ENCODE measurements around the gene LGALS9C.
"Not testable (repeated sequence)": the region's sequence is repeated elsewhere in the genome, so short reads cannot be mapped to it uniquely, and the experiment has no call there.

LGALS9C gene

DNA sequence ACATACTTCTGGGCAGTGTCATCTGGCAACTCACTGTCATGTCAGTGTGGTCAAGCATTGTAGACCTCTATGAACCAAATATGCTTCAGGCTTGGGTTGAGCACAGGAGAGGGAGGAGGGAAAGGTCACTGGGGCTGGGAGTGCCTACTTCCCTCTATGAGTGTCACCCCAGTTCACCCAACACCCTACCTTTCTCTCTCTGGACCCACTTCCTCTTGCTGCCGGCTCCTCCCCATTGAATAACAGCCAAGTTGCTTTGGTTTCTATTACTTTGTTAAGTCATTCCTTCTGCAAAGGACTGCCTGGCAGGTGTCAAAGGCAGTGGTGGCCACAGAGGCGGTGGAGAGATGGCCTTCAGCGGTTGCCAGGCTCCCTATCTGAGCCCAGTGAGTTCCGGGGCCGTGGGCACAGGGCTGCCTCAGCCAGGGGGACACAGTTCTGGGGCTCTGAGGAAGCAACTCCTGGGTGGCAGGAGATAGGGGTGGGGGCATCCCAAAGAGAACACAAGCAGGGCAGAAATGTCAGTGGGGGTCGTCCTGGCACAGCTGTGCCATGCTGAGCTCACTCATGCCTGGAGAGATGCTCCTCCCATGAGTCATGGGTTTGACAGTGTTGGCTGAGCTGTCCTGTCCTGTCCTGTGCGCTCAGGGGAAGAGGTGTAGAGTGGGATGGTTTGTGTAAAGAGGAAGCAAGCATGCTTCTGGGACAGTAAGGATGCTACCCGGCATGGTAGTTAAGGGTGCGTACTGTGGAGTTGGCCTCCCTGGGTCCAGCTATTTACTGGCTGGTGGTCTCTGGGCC, at the start of gene LGALS9C:
Gene LGALS9C (plus strand): TSS at position 282 of the 801 bp plus-strand sequence. CDS start 66 bp downstream, at position 348.
- H3K9me3 ChIP-seq (ENCODE audit: insufficient read depth, low read depth, low read length); H3K9ac ChIP-seq (ENCODE audit: low read depth, low read length); H3K36me3 ChIP-seq (ENCODE audit: insufficient read depth, low read depth, low read length); H3K4me1 ChIP-seq (ENCODE audit: insufficient read depth, low read length); H3K4me3 ChIP-seq (ENCODE audit: low read length); H3K27ac ChIP-seq (ENCODE audit: low read length); H3K27me3 ChIP-seq (ENCODE audit: insufficient read depth, low read length): not testable (repeated sequence)

GRCh38 chr17:18432206-18432605, 44.4 kb upstream of the LGALS9C start:
- H3K27ac ChIP-seq (ENCODE audit: low read length); H3K36me3 ChIP-seq (ENCODE audit: insufficient read depth, low read depth, low read length): not testable (repeated sequence)

DNA sequence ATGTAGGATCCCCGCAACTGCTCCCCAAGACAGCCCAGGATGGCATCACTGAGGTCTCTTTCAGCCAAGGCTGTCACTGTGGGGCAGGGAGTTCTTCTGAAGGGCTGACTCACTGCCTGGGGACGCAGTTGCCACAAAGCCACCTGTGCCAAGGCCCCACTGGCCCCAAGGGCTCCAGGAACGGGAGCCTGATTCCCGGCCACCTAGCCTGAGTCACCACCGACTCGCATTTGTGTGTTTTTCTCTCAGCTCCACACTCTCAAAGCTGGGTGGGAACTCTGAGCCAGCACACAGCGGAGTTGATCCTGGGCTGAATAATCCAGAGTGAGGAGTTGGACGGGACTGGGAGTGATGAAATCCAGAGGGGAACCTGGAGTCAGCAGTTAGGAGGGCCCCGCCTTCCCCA, 37.1 kb upstream of the LGALS9C start:
- H3K27ac ChIP-seq (ENCODE audit: low read length); H3K9me3 ChIP-seq (ENCODE audit: insufficient read depth, low read depth, low read length); H3K9ac ChIP-seq (ENCODE audit: low read depth, low read length); H3K36me3 ChIP-seq (ENCODE audit: insufficient read depth, low read depth, low read length); H3K27me3 ChIP-seq (ENCODE audit: insufficient read depth, low read length); H3K4me3 ChIP-seq (ENCODE audit: low read length); H3K4me1 ChIP-seq (ENCODE audit: insufficient read depth, low read length): not testable (repeated sequence)

More at GRCh38 chr17:18432206-18432605, 44.4 kb upstream of the LGALS9C start:
- H3K4me3 ChIP-seq (ENCODE audit: low read length); H3K9ac ChIP-seq (ENCODE audit: low read depth, low read length); H3K4me1 ChIP-seq (ENCODE audit: insufficient read depth, low read length); H3K27me3 ChIP-seq (ENCODE audit: insufficient read depth, low read length); H3K9me3 ChIP-seq (ENCODE audit: insufficient read depth, low read depth, low read length): not testable (repeated sequence)

DNA sequence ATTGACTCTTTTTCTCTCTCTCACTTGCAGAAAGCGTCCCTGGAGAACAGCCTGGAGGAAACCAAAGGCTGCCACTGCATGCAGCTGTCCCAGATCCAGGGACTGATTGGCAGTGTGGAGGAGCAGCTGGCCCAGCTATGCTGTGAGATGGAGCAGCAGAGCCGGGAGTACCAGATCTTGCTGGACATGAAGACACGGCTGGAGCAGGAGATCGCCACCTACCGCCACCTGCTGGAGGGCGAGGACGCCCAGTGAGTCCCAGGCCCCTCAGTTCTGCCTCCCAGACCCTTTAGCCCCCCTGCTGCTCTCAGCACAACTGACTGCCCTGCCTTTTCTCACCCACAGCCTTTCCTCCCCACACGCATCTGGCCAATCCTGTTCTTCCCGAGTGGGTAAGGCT, 34.5 kb upstream of the LGALS9C start:
- not testable (repeated sequence) for H3K9ac ChIP-seq (ENCODE audit: low read depth, low read length); H3K27me3 ChIP-seq (ENCODE audit: insufficient read depth, low read length); H3K27ac ChIP-seq (ENCODE audit: low read length); H3K36me3 ChIP-seq (ENCODE audit: insufficient read depth, low read depth, low read length); H3K9me3 ChIP-seq (ENCODE audit: insufficient read depth, low read depth, low read length); H3K4me3 ChIP-seq (ENCODE audit: low read length); H3K4me1 ChIP-seq (ENCODE audit: insufficient read depth, low read length)

- H3K27me3 ChIP-seq (ENCODE audit: insufficient read depth, low read length); H3K27ac ChIP-seq (ENCODE audit: low read length); H3K9ac ChIP-seq (ENCODE audit: low read depth, low read length); H3K9me3 ChIP-seq (ENCODE audit: insufficient read depth, low read depth, low read length); H3K36me3 ChIP-seq (ENCODE audit: insufficient read depth, low read depth, low read length); H3K4me1 ChIP-seq (ENCODE audit: insufficient read depth, low read length); H3K4me3 ChIP-seq (ENCODE audit: low read length): not testable (repeated sequence)
These were observed 34.1 kb upstream of the LGALS9C start for GRCh38 chr17:18442532-18442931.

- not testable (repeated sequence) for H3K4me1 ChIP-seq (ENCODE audit: insufficient read depth, low read length); H3K36me3 ChIP-seq (ENCODE audit: insufficient read depth, low read depth, low read length); H3K9me3 ChIP-seq (ENCODE audit: insufficient read depth, low read depth, low read length); H3K27me3 ChIP-seq (ENCODE audit: insufficient read depth, low read length); H3K27ac ChIP-seq (ENCODE audit: low read length); H3K4me3 ChIP-seq (ENCODE audit: low read length); H3K9ac ChIP-seq (ENCODE audit: low read depth, low read length)
These were observed 28.9 kb upstream of the LGALS9C start for GRCh38 chr17:18447476-18448205.

DNA sequence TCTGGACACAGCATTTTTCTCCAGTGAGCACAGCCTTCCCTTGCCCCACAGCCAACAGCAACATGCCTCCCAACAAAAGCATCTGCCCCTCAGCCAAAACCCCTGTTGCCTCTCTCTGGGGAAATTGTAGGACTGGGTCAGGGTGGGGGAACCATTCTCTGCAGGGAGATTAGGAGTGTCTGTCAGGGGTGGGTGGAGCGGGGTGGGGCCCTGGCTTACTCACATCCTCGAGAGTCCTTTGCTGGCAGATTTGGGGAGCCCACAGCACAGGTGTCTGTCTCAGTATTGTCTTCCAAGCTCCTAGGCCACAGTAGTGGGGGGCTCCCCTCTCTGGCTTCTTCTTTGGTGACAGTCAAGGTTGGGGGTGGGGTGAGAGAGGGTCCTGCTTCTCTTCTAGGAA, 28.3 kb upstream of the LGALS9C start:
- H3K4me3 ChIP-seq (ENCODE audit: low read length); H3K9me3 ChIP-seq (ENCODE audit: insufficient read depth, low read depth, low read length); H3K27me3 ChIP-seq (ENCODE audit: insufficient read depth, low read length); H3K9ac ChIP-seq (ENCODE audit: low read depth, low read length); H3K27ac ChIP-seq (ENCODE audit: low read length); H3K36me3 ChIP-seq (ENCODE audit: insufficient read depth, low read depth, low read length); H3K4me1 ChIP-seq (ENCODE audit: insufficient read depth, low read length): not testable (repeated sequence)

DNA sequence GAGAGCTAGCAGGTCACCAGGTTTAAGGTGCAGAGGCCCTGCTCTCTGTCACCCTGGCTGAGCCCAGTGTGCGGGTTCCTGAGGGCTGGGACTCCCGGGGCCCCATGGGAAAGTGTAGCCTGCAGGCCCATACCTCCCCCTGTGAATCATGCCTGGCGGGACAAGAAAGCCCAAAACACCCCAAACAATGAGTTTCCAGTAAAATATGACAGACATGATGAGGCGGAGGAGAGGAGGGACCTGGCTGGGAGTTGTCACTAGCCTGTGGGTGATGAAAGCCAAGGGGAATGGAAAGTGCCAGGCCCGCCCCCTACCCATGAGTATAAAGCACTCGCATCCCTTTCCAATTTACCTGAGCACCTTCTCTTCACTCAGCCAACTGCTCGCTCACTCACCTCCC, 26.8 kb upstream of the LGALS9C start:
- H3K4me1 ChIP-seq (ENCODE audit: insufficient read depth, low read length); H3K4me3 ChIP-seq (ENCODE audit: low read length); H3K27ac ChIP-seq (ENCODE audit: low read length); H3K9me3 ChIP-seq (ENCODE audit: insufficient read depth, low read depth, low read length); H3K36me3 ChIP-seq (ENCODE audit: insufficient read depth, low read depth, low read length); H3K27me3 ChIP-seq (ENCODE audit: insufficient read depth, low read length); H3K9ac ChIP-seq (ENCODE audit: low read depth, low read length): not testable (repeated sequence)

GRCh38 chr17:18450998-18451397, 25.6 kb upstream of the LGALS9C start:
- not testable (repeated sequence) for H3K4me1 ChIP-seq (ENCODE audit: insufficient read depth, low read length); H3K36me3 ChIP-seq (ENCODE audit: insufficient read depth, low read depth, low read length); H3K9ac ChIP-seq (ENCODE audit: low read depth, low read length); H3K27me3 ChIP-seq (ENCODE audit: insufficient read depth, low read length); H3K9me3 ChIP-seq (ENCODE audit: insufficient read depth, low read depth, low read length); H3K4me3 ChIP-seq (ENCODE audit: low read length); H3K27ac ChIP-seq (ENCODE audit: low read length)

DNA sequence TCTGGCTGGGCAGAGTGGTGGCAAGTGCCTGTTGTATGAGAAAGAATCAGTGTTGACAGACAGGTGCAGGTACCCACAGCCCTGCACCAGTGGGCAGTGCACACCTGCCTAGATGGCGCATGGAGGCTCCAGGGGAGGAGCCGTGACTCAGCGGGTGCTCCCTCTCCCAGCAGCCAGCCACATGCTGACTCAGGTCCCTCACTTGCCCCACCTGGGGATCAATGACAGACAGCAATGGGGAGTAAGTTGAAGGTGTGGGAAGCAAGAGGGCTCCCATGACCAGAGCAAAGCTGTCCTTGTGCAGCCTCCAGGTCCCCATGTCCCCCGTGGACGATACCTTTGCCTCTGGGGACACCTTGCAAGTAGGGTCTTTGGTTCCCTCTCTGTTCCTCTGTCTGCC, 24.6 kb upstream of the LGALS9C start:
- H3K4me1 ChIP-seq (ENCODE audit: insufficient read depth, low read length); H3K4me3 ChIP-seq (ENCODE audit: low read length); H3K27ac ChIP-seq (ENCODE audit: low read length); H3K9me3 ChIP-seq (ENCODE audit: insufficient read depth, low read depth, low read length); H3K27me3 ChIP-seq (ENCODE audit: insufficient read depth, low read length); H3K9ac ChIP-seq (ENCODE audit: low read depth, low read length); H3K36me3 ChIP-seq (ENCODE audit: insufficient read depth, low read depth, low read length): not testable (repeated sequence)

DNA sequence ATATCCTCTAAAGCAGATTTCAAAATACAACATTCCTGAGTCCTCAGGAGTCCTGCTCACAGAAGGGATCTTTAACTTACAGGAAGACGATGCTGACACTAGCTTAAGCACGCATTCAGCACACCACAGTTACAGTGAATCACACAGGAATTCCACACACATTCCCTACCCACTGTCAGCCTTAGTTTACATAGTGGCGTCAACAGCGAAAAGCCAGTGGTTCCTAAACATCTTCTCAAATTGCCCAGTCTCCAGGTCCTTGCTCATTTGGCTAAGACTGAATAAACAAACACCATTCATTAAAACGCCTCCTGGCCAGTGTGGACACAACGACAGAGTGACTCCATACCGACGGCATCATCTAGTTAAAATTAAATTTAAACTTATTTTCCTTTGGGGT, 17.6 kb upstream of the LGALS9C start:
- not testable (repeated sequence) for H3K4me3 ChIP-seq (ENCODE audit: low read length); H3K27ac ChIP-seq (ENCODE audit: low read length); H3K9me3 ChIP-seq (ENCODE audit: insufficient read depth, low read depth, low read length); H3K4me1 ChIP-seq (ENCODE audit: insufficient read depth, low read length); H3K9ac ChIP-seq (ENCODE audit: low read depth, low read length); H3K36me3 ChIP-seq (ENCODE audit: insufficient read depth, low read depth, low read length); H3K27me3 ChIP-seq (ENCODE audit: insufficient read depth, low read length)

DNA sequence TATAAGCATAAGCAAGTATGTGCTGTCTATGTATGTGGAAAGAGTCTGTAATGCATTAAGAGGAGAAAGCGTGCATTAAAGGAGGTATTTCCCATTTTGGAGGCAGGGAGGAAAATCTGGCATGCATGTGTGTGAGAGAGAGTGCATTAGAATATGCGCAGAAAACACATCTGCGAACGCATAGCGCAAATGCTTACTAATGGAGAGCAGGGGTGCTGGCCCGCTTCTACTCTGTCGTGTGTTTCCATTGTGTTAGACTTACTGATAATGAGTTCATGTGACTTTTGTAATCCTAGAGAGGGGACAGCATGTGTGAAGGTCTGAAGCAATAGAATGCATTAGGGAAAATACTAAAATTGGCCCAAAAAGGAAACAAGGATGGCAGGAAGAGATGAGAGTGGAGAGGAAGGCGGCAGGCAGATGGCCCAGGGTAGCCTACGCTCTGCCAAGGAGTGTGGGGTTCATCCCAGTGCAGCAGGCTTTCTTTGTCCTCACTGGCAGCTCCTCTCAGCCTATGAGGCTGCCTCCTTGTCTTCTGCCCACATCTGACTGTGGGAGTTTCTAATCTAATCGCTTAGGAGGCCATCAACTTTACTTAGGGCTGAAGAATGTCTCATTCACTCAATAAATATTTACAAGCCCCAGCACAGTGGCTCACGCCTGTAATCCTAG, 12.6 kb upstream of the LGALS9C start:
- not testable (repeated sequence) for H3K9ac ChIP-seq (ENCODE audit: low read depth, low read length); H3K36me3 ChIP-seq (ENCODE audit: insufficient read depth, low read depth, low read length); H3K27ac ChIP-seq (ENCODE audit: low read length); H3K4me1 ChIP-seq (ENCODE audit: insufficient read depth, low read length); H3K4me3 ChIP-seq (ENCODE audit: low read length); H3K27me3 ChIP-seq (ENCODE audit: insufficient read depth, low read length); H3K9me3 ChIP-seq (ENCODE audit: insufficient read depth, low read depth, low read length)

Data from iPS-20b (cell line).